ENCODE data around the gene SELENBP1.

DNA sequence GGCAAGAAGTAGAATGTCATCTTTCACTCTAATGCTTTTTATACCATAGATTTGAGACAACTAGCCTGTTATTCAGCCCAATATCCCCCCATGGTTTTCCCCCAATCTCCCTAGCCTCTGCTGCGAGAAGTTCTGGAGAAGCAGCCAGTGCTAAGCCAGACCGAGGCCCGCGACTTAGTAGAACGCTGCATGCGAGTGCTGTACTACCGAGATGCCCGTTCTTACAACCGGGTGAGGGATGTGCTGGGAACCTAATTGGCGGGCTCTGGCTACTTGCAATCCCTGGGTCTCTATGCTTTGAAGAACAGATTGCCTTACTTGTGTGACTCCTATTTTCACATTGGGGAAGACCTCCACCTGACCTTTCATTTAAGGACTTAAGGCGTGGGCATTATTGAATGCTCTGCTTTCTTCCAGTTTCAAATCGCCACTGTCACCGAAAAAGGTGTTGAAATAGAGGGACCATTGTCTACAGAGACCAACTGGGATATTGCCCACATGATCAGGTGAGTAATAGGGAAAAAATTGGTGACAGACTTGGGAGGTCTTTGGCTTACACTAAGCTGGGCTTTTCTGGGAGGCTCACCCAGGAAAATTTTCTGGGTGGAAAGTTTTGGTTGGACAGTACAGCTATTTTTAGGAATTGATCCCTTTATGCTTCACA is 28.8 kb upstream of the SELENBP1 start:
- TF ChIP-seq POLR2A (IDR thresholded peaks at IDR 0.05) (no peak), CTCF (IDR thresholded peaks at IDR 0.05) (no peak)

Measured in testis (tissue), 2 donors.